Subcutaneous abdominal adipose tissue (tissue), 5 donors: ENCODE data around the gene DCPS.
"Not testable (repeated sequence)": the region's sequence is repeated elsewhere in the genome, so short reads cannot be mapped to it uniquely, and the experiment has no call there.

Experiments used
- H3K27ac ChIP-seq: one replicate; pipeline ENCODE4 v1.7.0; 2013; ENCODE audit warnings: low read depth, mild to moderate bottlenecking, inconsistent platforms, low read length, moderate library complexity
- H3K27me3 ChIP-seq, 5 donors: one replicate each; pipeline ENCODE4 v1.7.0; 2013; ENCODE audit warnings: low read length in 5 of 5, inconsistent platforms in 1 of 5; ENCODE audit not compliant: control insufficient read depth in 5 of 5, insufficient read depth in 4 of 5
- H3K36me3 ChIP-seq, 5 donors: one replicate each; pipeline ENCODE4 v1.7.0; 2013; ENCODE audit warnings: low read length in 5 of 5; ENCODE audit not compliant: control insufficient read depth in 5 of 5, insufficient read depth in 5 of 5
- H3K4me1 ChIP-seq, 5 donors: one replicate each; pipeline ENCODE4 v1.7.0; 2013; ENCODE audit warnings: low read length in 5 of 5, mild to moderate bottlenecking in 3 of 5, moderate library complexity in 1 of 5; ENCODE audit not compliant: control insufficient read depth in 5 of 5, insufficient read depth in 5 of 5
- H3K4me3 ChIP-seq, 5 donors: one replicate each; pipeline ENCODE4 v1.7.0; 2013; ENCODE audit warnings: low read length in 5 of 5, low read depth in 1 of 5
- H3K9ac ChIP-seq, 5 donors: one replicate each; pipeline ENCODE4 v1.7.0; 2013; ENCODE audit warnings: low read length in 5 of 5, mild to moderate bottlenecking in 4 of 5, moderate library complexity in 3 of 5
- H3K9me3 ChIP-seq, 5 donors: one replicate each; pipeline ENCODE4 v1.7.0; 2013; ENCODE audit warnings: low read length in 5 of 5; ENCODE audit not compliant: control insufficient read depth in 5 of 5
- donor health status: healthy.
- donor health status: healthy.
- donor health status: healthy.
- donor health status: healthy.
- donor health status: healthy.

The DCPS gene

DNA sequence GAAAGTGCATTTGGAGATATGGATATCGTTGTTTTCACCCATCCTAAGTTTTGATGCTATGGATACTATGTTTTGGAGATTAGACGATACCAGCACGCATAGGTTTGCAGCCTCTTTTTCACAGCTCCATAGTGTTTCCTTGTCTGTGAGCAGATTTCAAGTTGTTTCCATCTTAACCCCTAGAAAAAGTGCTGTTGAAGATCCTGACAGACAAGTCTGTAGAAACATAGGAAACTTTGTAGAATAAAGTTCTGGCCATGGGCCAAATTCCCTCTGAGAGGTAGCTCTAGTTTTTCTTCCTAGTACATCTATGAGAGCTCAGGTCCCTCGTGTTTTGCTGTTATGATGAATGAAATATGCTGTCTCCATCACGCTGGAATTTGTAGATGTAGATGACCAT, 84.0 kb downstream of the DCPS start:
- Histone ChIP-seq H3K27ac (no peak overlapping the region), H3K9me3 (no peaks in the 10 kb centered on the region), H3K4me1 (peaks cover 2 to 22% (median 18%) of the 10 kb centered on the region in 5 donors), H3K4me3 (no peak overlapping the region), H3K36me3 (no peaks in the 10 kb centered on the region), H3K9ac (no peak overlapping the region), H3K27me3 (no peaks in the 10 kb centered on the region)

- no peaks in the 10 kb centered on the region for H3K27me3 ChIP-seq
- H3K4me3 ChIP-seq = no peak overlapping the region
- H3K9ac ChIP-seq = no peak overlapping the region
- H3K27ac ChIP-seq = no peak overlapping the region
- H3K36me3 ChIP-seq = no peaks in the 10 kb centered on the region
- H3K9me3 ChIP-seq = no peaks in the 10 kb centered on the region
- H3K4me1 ChIP-seq = peaks cover 2 to 29% (median 22%) of the 10 kb centered on the region in 5 donors
These were observed 86.5 kb downstream of the DCPS start for GRCh38 chr11:126390272-126390867.

GRCh38 chr11:126391286-126391954, 87.6 kb downstream of the DCPS start:
- Histone ChIP-seq H3K27ac (no peak overlapping the region), H3K36me3 (no peaks in the 10 kb centered on the region), H3K9ac (no peak overlapping the region), H3K27me3 (no peaks in the 10 kb centered on the region), H3K9me3 (no peaks in the 10 kb centered on the region), H3K4me1 (peaks cover 2 to 30% (median 20%) of the 10 kb centered on the region in 5 donors), H3K4me3 (no peak overlapping the region)

GRCh38 chr11:126391970-126392632, 88.2 kb downstream of the DCPS start:
- Histone ChIP-seq H3K27me3 (no peaks in the 10 kb centered on the region), H3K4me3 (no peak overlapping the region), H3K9ac (no peak overlapping the region), H3K4me1 (peaks cover 2 to 24% (median 15%) of the 10 kb centered on the region in 5 donors), H3K27ac (no peak overlapping the region), H3K36me3 (no peaks in the 10 kb centered on the region), H3K9me3 (no peaks in the 10 kb centered on the region)

DNA sequence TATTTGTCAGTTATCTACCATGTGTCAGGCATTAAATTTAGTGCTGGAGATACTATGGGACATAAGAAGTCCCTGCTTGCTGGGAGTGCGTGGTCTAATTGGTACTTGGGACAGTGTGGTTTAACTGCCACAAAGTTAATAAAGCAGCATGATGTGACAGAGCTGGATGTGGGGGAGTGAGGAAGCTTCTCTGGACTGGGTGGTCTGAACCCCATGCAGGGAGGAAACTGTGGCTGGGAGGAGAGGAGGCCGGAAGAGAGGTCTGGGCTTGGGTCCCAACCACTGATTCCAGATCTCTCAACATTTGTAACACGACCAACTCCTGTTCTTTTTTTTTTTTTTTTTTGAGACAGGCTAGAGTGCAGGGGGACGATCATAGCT, 88.8 kb downstream of the DCPS start:
- H3K27ac ChIP-seq = no peak overlapping the region
- no peak overlapping the region for H3K9ac ChIP-seq
- H3K9me3 ChIP-seq = no peaks in the 10 kb centered on the region
- H3K4me1 ChIP-seq = peaks cover 2 to 24% (median 14%) of the 10 kb centered on the region in 5 donors
- H3K36me3 ChIP-seq = no peaks in the 10 kb centered on the region
- no peak overlapping the region for H3K4me3 ChIP-seq
- no peaks in the 10 kb centered on the region for H3K27me3 ChIP-seq

- H3K27me3 ChIP-seq = no peaks in the 10 kb centered on the region
- no peaks in the 10 kb centered on the region for H3K9me3 ChIP-seq
- no peak overlapping the region for H3K27ac ChIP-seq
- no peaks in the 10 kb centered on the region for H3K36me3 ChIP-seq
- no peak overlapping the region for H3K9ac ChIP-seq
- no peak overlapping the region for H3K4me3 ChIP-seq
- H3K4me1 ChIP-seq = peaks cover 2 to 24% (median 14%) of the 10 kb centered on the region in 5 donors
These were observed 89.3 kb downstream of the DCPS start for GRCh38 chr11:126393143-126393542.

DNA sequence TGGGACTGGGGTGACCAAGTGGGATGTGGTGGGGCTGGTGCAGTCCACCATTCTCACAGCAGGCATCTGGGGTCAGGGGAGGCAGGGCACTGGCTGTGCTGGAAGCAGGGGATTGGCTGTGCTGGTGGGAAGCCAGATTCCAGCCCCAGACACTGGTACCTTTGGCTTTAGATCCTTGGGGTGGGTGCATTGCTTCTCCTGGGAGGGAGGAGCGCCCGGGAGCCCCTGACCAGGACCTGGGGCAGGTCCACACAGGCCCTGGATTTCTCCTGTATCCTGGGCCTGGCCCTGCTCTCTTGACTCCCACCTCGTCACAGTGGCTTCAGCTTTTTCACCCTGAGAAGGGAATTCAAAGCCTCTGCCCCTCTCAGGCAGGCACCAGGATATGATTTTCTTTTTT, 90.2 kb downstream of the DCPS start:
- H3K4me1 ChIP-seq = peaks cover 2 to 32% (median 14%) of the 10 kb centered on the region in 5 donors
- no peaks in the 10 kb centered on the region for H3K9me3 ChIP-seq
- no peaks in the 10 kb centered on the region for H3K36me3 ChIP-seq
- H3K9ac ChIP-seq = no peak overlapping the region
- no peak overlapping the region for H3K27ac ChIP-seq
- H3K4me3 ChIP-seq = no peak overlapping the region
- H3K27me3 ChIP-seq = no peaks in the 10 kb centered on the region

- not testable (repeated sequence) for H3K27me3 ChIP-seq, H3K4me3 ChIP-seq, H3K9ac ChIP-seq, H3K36me3 ChIP-seq, H3K27ac ChIP-seq, H3K9me3 ChIP-seq
- peaks cover 2 to 32% (median 14%) of the 10 kb centered on the region in 5 donors for H3K4me1 ChIP-seq
These were observed 90.8 kb downstream of the DCPS start for GRCh38 chr11:126394634-126395072.
